H1 (cell line): ENCODE results near the gene SLC13A4. TPM values are rescaled to one million over a fixed set of nuclear protein-coding genes. Genes with fewer than 3 reads are reported as not detected.

Source experiments
- CTCF ChIA-PET: fragments of 300-600 bp; sonication (Branson Sonifier 250); formaldehyde crosslinking; loops from one replicate; lab custom pipeline; 2021; ENCODE audit not compliant: partially characterized antibody; lab: Charles Lee
- POLR2A ChIA-PET: fragments of 300-600 bp; sonication (Branson Sonifier 250); formaldehyde crosslinking; loops from one replicate; lab custom pipeline; 2021; ENCODE audit warnings: inconsistent platforms; ENCODE audit not compliant: partially characterized antibody; lab: Charles Lee
- DNase-seq, 2 experiments: peaks; one replicate each; pipeline versions ENCODE4 v3.0.0 to v3.0.0-alpha.2; 2010 to 2022; ENCODE audit warnings: low spot score in 2 of 2, low read depth in 1 of 2, mixed read lengths in 1 of 2
- FAIRE-seq: peaks from 2 replicates; lab custom pipeline; 2011; peaks lifted over from hg19 to GRCh38; lab: Jason Lieb, UNC
- H2AFZ ChIP-seq: 2 replicates; pipeline ENCODE4 v1.8.1; 2012; ENCODE audit warnings: low read length, inconsistent platforms
- H2AK5ac ChIP-seq: 2 replicates; pipeline ENCODE4 v1.6.1; 2013; ENCODE audit warnings: low read depth, low read length
- H2BK120ac ChIP-seq: replicated peaks from 2 replicates; pipeline ENCODE3; 2013; ENCODE audit warnings: low read depth, low read length, inconsistent platforms
- H2BK12ac ChIP-seq: 2 replicates; pipeline ENCODE4 v1.6.1; 2013; ENCODE audit warnings: low read depth, low read length
- H2BK15ac ChIP-seq: 2 replicates; pipeline ENCODE4 v1.6.1; 2013; ENCODE audit warnings: low read length
- H2BK20ac ChIP-seq: 2 replicates; pipeline ENCODE4 v1.6.1; 2013; ENCODE audit warnings: low read length
- H2BK5ac ChIP-seq: 2 replicates; pipeline ENCODE4 v1.6.1; 2013; ENCODE audit warnings: low read depth, low read length
- H3K14ac ChIP-seq: 2 replicates; pipeline ENCODE4 v1.6.1; 2013; ENCODE audit warnings: inconsistent platforms; ENCODE audit not compliant: insufficient read length
- H3K18ac ChIP-seq: 2 replicates; pipeline ENCODE4 v1.6.1; 2013; ENCODE audit warnings: low read length; ENCODE audit errors: extremely low read depth
- H3K23ac ChIP-seq: 2 replicates; pipeline ENCODE4 v1.6.1; 2013; ENCODE audit warnings: inconsistent platforms; ENCODE audit not compliant: insufficient read length
- H3K23me2 ChIP-seq: 2 replicates; pipeline ENCODE4 v1.6.1; 2013; ENCODE audit warnings: low read depth, low read length
- H3K27ac ChIP-seq: 2 replicates; pipeline ENCODE4 v1.6.1; 2011; ENCODE audit warnings: low read depth, low read length, inconsistent platforms
- H3K27me3 ChIP-seq, 4 experiments: replicated peaks in 1 of 4; 1 replicate in 1 of 4; 2 replicates in 3 of 4; pipeline versions ENCODE4 v1.6.1 to v1.8.1; 2011 to 2013; ENCODE audit warnings: low read length in 3 of 4, mild to moderate bottlenecking in 3 of 4, inconsistent platforms in 2 of 4, mixed read lengths in 2 of 4, moderate library complexity in 1 of 4; ENCODE audit not compliant: control insufficient read depth in 3 of 4, insufficient read depth in 3 of 4; ENCODE audit errors: extremely low read depth in 1 of 4
- H3K36me3 ChIP-seq, 4 experiments: 2 replicates each; pipeline versions ENCODE4 v1.6.1 to v1.8.1; 2011 to 2013; ENCODE audit warnings: mild to moderate bottlenecking in 4 of 4, low read length in 3 of 4, moderate library complexity in 2 of 4, control low read depth in 1 of 4, inconsistent platforms in 1 of 4; ENCODE audit not compliant: insufficient read depth in 4 of 4, control insufficient read depth in 2 of 4
- H3K4ac ChIP-seq: replicated peaks from 2 replicates; pipeline ENCODE3; 2013; ENCODE audit warnings: low read length, low read depth, mixed read lengths, inconsistent platforms; ENCODE audit not compliant: insufficient read length
- H3K4me1 ChIP-seq, 4 experiments: replicated peaks in 1 of 4; 1 replicate in 1 of 4; 2 replicates in 3 of 4; pipeline versions ENCODE4 v1.6.1 to v1.8.1; 2011 to 2013; ENCODE audit warnings: low read length in 3 of 4, inconsistent platforms in 2 of 4, mixed read lengths in 1 of 4; ENCODE audit not compliant: insufficient read depth in 4 of 4, control insufficient read depth in 3 of 4
- H3K4me2 ChIP-seq, 2 experiments: 2 replicates each; pipeline versions ENCODE4 v1.6.1 to v1.8.1; 2011 to 2013; ENCODE audit warnings: low read depth in 2 of 2, low read length in 2 of 2, control low read depth in 1 of 2, inconsistent platforms in 1 of 2, mild to moderate bottlenecking in 1 of 2; ENCODE audit not compliant: insufficient read depth in 1 of 2
- H3K4me3 ChIP-seq, 4 experiments: fragments of 200-600, 300-600 bp in 1 of 4; sonication (generic), shearing (Covaris generic), sonication (Bioruptor Twin) in 1 of 4; 2 replicates each; pipeline versions ENCODE4 v1.5.1 to v1.8.1; 2011 to 2016; ENCODE audit warnings: low read length in 4 of 4, low read depth in 3 of 4, control low read depth in 2 of 4, inconsistent platforms in 2 of 4, mild to moderate bottlenecking in 2 of 4, mixed read lengths in 1 of 4, moderate library complexity in 1 of 4; ENCODE audit not compliant: insufficient read depth in 2 of 4; ENCODE audit errors: extremely low read depth in 1 of 4
- H3K56ac ChIP-seq: replicated peaks from 2 replicates; pipeline ENCODE3; 2013; ENCODE audit warnings: low read depth, mild to moderate bottlenecking, mixed read lengths, low read length, inconsistent platforms; ENCODE audit not compliant: insufficient read length
- H3K79me1 ChIP-seq: 2 replicates; pipeline ENCODE4 v1.6.1; 2013; ENCODE audit warnings: low read depth, low read length, control low read depth
- H3K79me2 ChIP-seq, 2 experiments: 2 replicates each; pipeline versions ENCODE4 v1.6.1 to v1.8.1; 2012 to 2013; ENCODE audit warnings: low read length in 2 of 2, mild to moderate bottlenecking in 2 of 2, inconsistent platforms in 1 of 2; ENCODE audit not compliant: insufficient read depth in 2 of 2, control insufficient read depth in 1 of 2
- H3K9ac ChIP-seq, 4 experiments: replicated peaks in 1 of 4; 1 replicate in 1 of 4; 2 replicates in 3 of 4; pipeline versions ENCODE4 v1.6.1 to v1.8.1; 2011 to 2013; ENCODE audit warnings: low read depth in 3 of 4, low read length in 3 of 4, control low read depth in 2 of 4, mild to moderate bottlenecking in 2 of 4, moderate library complexity in 2 of 4, inconsistent platforms in 1 of 4; ENCODE audit errors: extremely low read depth in 1 of 4
- H3K9me3 ChIP-seq, 2 experiments: 2 replicates each; pipeline versions ENCODE4 v1.6.1 to v1.8.1; 2012 to 2013; ENCODE audit warnings: mild to moderate bottlenecking in 2 of 2, moderate library complexity in 2 of 2, control low read depth in 1 of 2, inconsistent platforms in 1 of 2, low read depth in 1 of 2, low read length in 1 of 2, mixed read lengths in 1 of 2; ENCODE audit not compliant: insufficient read depth in 2 of 2
- H4K20me1 ChIP-seq, 2 experiments: replicated peaks in 1 of 2; 2 replicates each; pipeline versions ENCODE3 to v1.8.1; 2011 to 2013; ENCODE audit warnings: inconsistent platforms in 2 of 2, low read length in 2 of 2, mild to moderate bottlenecking in 1 of 2; ENCODE audit not compliant: insufficient read depth in 2 of 2, control insufficient read depth in 1 of 2
- H4K5ac ChIP-seq: 2 replicates; pipeline ENCODE4 v1.6.1; 2013; ENCODE audit warnings: low read length, low read depth, mixed read lengths, inconsistent platforms; ENCODE audit not compliant: insufficient read length
- H4K8ac ChIP-seq: 2 replicates; pipeline ENCODE4 v1.8.0; 2013; ENCODE audit warnings: mild to moderate bottlenecking, moderate library complexity, low read length, inconsistent platforms; ENCODE audit not compliant: insufficient read depth; ENCODE audit errors: extremely low read depth
- H4K91ac ChIP-seq: replicated peaks from 2 replicates; pipeline ENCODE3; 2013; ENCODE audit warnings: low read length, mixed read lengths, inconsistent platforms; ENCODE audit not compliant: insufficient read length
- ATF3 ChIP-seq: IDR thresholded peaks from 2 replicates; pipeline ENCODE4 v1.6.1; 2011; ENCODE audit warnings: low read depth, mild to moderate bottlenecking, low read length; ENCODE audit not compliant: insufficient read depth
- HDAC6 ChIP-seq: IDR thresholded peaks from one replicate; pipeline ENCODE4 v1.7.1; 2012; ENCODE audit warnings: low read depth, mild to moderate bottlenecking, inconsistent platforms, low read length, moderate library complexity
- JUN ChIP-seq: IDR thresholded peaks from 2 replicates; pipeline ENCODE4 v1.6.1; 2011; ENCODE audit warnings: low read depth, mild to moderate bottlenecking, improper control_type of control experiment, low read length
- RFX5 ChIP-seq: IDR thresholded peaks from 2 replicates; pipeline ENCODE4 v1.6.1; 2011; ENCODE audit warnings: low read depth, low read length, improper control_type of control experiment, borderline replicate concordance
- RXRA ChIP-seq: IDR thresholded peaks from 2 replicates; pipeline ENCODE4 v1.6.1; 2011; ENCODE audit warnings: low read depth, mild to moderate bottlenecking, low read length, moderate library complexity; ENCODE audit not compliant: insufficient read depth
- WGBS, 2 experiments: shearing (Covaris generic) in 1 of 2; methylation state at CpG; one replicate each; pipeline versions ENCODE4 v1.1.6 to v1.1.7; 2013 to 2015; ENCODE audit warnings: low lambda C conversion rate in 2 of 2, mixed read lengths in 2 of 2, inconsistent platforms in 1 of 2, low coverage in 1 of 2, missing lambda C conversion rate in 1 of 2; ENCODE audit not compliant: insufficient replicate concordance in 2 of 2, insufficient coverage in 1 of 2, insufficient read length in 1 of 2; ENCODE audit errors: extremely low coverage in 1 of 2, missing lambda C conversion rate in 1 of 2; 5-methylcytosine and 5-hydroxymethylcytosine counted together
- polyA plus RNA-seq, 7 experiments: library from polyadenylated mRNA; depleted of rRNA in 3 of 7; stranded (reverse) in 5 of 7; unstranded in 2 of 7; fragments of >200 nt in 5 of 7; fragments of 200-250 nt in 2 of 7; gene quantifications; 1 replicate in 5 of 7; 2 replicates in 1 of 7; 4 replicates in 1 of 7; pipeline versions ENCODE4 v1.2.1 to v1.2.3, GENCODE V29; 2011 to 2013; ENCODE audit warnings: missing spikeins in 2 of 7, mixed read lengths in 2 of 7
- total RNA-seq: library from RNA; stranded (reverse); fragmentation: NEBNext Ultra II Directional; extraction: Animal tissue kit (Norgen Biotek cat#: 25700); gene quantifications from 2 replicates; pipeline ENCODE4 v1.2.1, GENCODE V29; 2021

Gene SLC13A4
- total and polyA plus RNA-seq, 2 of the 8 experiments (the other 6 are each of a cell fraction or from before 2014, with no cell fraction given) = 3.9 to 7.5 TPM

- Histone ChIP-seq H3K4me3 (no peak overlapping the region), H2BK120ac (no peak overlapping the region), H2BK20ac (no peak overlapping the region), H2AK5ac (no peak overlapping the region), H3K27me3 (no peaks in the 10 kb centered on the region), H2AFZ (no peak overlapping the region), H3K23me2 (no peaks in the 10 kb centered on the region), H4K20me1 (no peaks in the 10 kb centered on the region), H3K4me1 (peaks cover 0 to 4% (median 0%) of the 10 kb centered on the region in 4 experiments; a peak in 1 of 7 replicates), H3K9me3 (no peaks in the 10 kb centered on the region), H3K18ac (no peak overlapping the region), H3K79me1 (0 out of 2 replicates have a peak, but pooled peaks cover 2% of the 10 kb centered on the region), H3K79me2 (no peaks in the 10 kb centered on the region), H4K5ac (no peak overlapping the region), H3K4ac (no peak overlapping the region), H3K4me2 (no peak overlapping the region), H3K23ac (no peak overlapping the region), H4K8ac (no peak overlapping the region), H2BK12ac (no peak overlapping the region; the same call in 1 of the 2 replicates), H3K36me3 (no peaks in the 10 kb centered on the region), H2BK5ac (no peak overlapping the region), H2BK15ac (no peak overlapping the region), H3K56ac (no peak overlapping the region), H3K14ac (no peak overlapping the region), H3K9ac (no peak overlapping the region; a peak in 1 of 7 replicates), H3K27ac (no peak overlapping the region), H4K91ac (no peak overlapping the region)
- no peak for FAIRE-seq
- ChIA-PET CTCF (interaction anchor here (0.6 to 14.4 kb wide), 14 partner anchors 9 to 977 kb away, joined by 3 to 133 read pairs (median 6); partner anchors contain the start of genes SLC13A4 and STMP1), POLR2A (no interaction called here)
- 88% methylated on average over 5 of the region's 5 CpGs; no CpG with 5 or more reads in 1 of the 2 experiments for WGBS, 2 experiments
- TF ChIP-seq HDAC6 (no peak), RFX5 (no peak), JUN (no peak), RXRA (no peak), ATF3 (no peak)
- DNase-seq = no peak
Measured at GRCh38 chr7:135707570-135707966, 20.4 kb downstream of the SLC13A4 start.
